Measurements from ENCODE around the gene RNF11.

RNF11 gene

DNA sequence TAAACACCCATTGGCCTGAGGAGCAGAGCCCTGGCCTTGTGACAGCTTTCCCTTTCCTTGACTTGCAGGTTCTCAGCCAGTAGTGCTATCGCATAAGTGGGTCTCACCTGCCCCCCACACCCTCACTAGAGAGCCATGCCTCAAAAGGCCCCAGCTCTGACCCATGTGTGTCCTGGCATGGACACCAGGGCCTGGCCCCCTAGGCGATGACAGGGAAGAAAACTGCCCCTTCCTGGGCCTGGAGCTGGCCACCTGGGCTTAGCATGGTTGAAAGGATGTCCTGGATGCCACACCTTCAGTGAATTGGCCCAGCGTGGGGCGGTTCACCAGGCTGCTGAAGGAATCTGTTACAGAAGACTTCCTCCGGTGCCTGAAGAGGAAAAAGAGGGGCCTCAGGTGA is 75.8 kb downstream of the RNF11 start:
- DNase-seq = no peak

DNA sequence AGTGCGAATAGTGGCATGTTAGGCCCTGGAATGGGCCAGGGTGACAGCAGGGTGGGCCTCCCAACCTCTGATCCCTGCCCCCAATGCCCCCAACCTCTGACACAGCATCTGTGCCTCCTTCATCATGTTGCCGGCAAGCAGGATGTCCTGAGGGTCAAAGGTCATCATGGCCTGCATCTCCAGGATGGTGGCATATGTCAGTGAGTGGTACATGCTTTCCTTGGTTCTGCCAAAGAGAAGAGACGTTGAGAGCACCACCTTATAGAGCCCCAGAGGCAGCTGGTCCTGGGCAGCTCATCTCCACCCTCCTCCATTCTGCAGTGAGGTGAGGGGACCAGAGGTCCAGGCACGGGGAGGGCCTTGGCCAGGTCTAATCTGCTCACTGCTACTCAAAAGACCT is 76.6 kb downstream of the RNF11 start:
- DNase-seq = no peak

DNA sequence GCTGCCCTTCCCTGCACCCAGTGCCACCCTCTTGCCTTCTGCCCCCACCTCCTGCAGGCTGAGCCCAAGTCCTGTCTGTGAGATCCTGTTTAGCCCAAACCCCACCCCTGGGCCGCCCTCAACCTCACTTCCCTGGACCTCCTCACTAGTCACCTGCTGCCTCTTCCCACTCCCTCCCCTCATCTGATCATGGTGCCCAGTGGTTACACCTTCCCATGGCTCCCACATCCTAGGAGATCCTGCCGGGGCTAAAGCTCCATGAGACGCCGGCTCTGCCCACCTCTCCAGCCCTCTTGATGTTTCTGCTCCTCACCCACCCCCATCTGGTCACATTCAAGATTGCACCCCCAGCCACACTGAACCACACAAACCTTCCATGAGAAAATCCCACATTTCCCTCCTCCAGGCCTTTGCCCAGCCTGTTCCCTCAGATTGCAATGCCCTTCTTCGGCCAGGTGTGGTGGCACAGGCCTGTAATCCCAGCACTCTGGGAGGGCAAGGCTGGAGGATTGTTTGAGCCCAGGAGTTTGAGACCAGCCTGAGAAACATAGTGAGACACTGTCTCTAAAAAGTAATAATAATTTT is 77.3 kb downstream of the RNF11 start:
- no peak for DNase-seq

DNA sequence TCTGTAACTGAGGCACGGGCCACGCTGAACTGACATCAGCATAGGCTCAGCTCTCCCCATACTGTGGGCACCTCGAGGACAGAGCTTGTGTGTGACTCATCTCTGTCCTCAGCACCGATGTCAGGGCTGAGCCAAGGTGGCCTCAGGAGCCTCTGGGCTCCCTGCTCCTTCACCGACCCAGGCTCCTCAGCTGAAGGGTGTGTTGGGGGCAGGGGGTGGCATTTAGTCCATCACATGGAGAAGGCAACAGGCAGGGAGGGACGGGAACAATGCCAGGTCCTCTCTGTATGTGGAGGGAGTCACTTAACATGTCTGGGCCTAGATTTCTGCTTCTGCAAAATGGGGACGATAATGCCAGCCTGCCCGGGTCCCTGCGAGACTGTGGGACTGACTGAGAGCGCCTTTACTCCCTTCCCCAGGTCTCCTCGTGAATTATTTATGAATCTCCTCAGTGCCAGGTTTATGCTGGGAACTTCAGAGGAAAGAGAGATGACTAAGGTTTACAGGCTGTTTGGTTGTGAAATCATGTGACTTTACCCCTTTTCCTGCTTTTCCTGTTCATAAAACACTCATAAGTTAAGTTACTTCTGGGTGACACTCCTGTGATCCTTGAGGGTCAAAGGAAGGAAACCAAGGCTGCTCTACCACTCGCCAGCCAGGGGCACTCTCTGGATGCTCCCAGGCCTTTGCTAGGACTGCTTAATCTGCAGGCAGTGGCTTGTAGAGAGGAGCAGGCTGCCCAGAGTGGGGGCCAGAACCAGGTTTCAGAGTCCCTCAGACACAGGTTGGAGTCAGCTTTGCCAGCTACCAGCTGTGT is 78.1 kb downstream of the RNF11 start:
- no peak for DNase-seq

DNA sequence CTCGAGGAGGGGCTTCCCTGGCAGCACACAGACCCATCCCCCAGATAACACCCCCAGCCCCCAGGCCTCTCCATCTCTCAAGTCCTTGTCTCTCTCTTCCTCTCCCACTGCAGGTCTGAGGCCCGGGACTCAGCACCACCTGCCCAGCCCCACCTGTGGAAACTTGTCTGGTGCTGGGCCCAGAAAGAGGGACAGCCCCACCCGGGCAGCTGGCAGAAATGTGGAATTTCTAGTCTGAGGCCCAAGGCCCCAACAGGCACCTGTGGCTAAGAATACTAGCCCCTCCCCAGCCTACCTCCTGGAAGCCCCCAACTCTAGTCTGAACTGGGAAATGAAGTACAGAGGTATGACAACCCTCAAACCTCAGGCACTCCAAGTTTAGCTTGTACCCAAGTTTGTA is 78.9 kb downstream of the RNF11 start:
- DNase-seq = no peak

DNA sequence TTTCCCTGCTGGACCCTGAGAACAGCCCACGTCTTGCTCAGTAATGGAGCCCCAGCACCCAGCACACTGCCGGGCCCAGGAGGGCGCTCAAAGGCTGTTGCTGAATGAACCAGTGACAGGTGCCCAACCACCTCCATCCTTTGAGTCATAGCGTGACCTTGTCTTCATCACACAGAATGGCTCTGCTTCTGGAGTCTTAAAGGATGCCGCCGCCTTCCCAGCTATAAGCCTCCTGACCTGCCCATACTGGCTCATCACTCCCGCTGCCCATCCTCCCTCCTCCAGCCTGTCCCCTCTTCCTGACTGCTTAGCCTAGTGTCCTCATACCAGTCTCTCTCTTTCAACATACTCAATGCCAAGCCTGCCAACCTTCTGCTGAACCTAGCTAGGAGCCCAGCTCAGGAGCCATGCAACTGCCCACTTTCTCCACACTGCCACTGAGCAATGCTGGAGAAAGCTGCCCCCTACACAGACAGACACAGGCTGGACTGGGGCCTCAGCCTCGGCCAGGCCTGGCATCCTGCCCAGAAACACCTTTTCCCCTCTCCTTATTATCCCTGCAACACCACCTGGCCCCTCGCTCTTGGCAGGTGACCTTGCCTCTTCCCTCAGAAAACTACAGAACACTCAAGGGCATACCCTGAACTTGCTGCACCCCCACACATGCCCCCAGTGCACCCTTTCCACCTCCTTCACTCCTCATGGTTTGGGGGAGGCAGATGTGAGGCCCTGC is 80.2 kb downstream of the RNF11 start:
- DNase-seq = no peak

DNA sequence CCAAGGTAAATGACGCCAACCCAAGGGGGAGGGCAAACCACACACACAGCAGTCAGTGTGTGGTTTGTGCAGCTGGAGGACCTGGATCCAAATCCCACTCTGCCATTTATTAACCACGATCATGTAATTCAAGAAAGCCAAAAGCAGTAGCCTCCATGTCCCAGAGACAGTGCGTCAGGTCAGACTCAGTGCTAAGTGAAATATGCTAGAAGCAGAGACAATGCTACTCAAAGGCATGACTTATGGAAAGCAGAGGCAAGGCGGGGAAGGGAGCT is 80.7 kb downstream of the RNF11 start:
- DNase-seq = no peak

DNA sequence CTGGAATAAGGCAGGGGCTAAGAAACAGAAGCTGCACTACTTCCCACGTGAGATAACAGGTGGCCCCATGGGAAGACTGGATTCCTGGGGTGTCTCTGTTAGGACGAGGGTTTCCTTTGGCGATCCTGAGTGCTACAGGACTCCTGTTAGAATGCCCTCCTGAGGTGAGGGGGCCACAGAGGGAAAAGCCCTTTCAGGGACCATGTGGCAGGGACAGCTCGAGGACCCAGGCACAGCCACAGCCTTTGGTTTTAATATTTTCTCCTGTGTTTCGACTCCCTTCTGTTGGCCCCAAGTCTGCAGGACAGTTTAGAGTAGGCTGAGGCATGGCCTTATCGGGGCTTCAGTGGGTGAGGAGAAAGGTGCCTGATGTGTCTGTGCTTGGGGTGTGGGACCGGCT is 81.7 kb downstream of the RNF11 start:
- DNase-seq = no peak

DNA sequence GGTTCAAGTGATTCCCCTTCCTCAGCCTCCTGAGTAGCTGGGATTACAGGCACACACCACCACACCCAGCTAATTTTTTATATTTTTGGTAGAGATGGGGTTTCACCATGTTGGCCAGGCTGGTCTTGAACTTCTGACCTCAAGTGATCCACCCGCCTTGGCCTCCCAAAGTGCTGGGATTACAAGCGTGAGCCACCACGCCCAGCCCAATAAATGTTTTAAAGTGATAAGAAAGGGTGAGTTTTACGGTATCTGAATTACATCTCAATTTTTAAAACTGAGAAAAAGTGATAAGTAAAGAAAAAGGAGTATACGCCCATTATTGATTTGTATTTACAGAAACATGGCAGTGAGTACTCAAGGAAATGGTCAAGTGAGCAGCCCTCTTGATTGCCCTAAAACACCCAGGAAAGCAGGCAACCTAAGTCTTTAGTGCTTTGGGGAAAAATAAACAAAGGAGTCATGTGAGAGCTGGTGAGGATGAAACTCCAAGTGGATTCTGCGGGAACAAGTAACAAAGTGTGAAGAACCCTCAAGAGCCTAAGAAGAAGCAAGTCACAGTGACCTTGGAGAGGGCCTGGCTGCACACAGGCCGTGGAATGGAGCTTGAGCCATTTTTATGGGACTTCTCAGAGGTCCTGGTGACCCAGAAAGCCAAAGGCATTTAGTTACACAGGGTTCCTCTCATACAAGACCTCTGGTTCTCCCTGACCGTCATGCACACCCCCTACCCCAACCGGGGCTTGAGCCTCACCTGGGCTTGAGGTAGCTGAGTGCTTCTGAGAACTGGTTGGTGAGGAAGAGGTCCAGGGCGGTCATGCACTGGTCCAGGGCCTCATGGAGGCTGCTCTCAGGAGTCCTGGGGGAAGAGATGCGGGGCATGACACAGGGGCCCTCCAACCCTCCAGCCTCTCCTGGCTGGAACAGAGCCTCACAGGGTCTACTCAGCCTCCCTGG is 85.2 kb downstream of the RNF11 start:
- no peak for DNase-seq

DNA sequence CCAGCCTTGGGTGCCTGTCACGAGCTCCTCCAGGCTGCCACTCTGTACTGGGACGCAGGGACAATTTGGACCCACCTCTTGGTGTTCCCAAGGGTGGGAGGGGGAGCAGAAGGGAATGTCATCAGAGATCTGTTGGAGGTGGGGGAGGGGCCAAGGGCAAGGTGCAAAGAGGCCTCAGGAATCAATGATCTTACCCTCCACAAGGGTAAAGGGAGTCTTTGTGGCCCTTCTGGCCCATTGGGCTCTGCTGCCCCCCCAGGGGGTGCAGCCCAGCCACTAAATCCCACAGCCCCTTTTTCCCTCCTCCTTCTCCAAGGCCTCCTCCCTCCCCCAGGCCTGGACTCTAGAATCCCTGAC is 85.8 kb downstream of the RNF11 start:
- no peak for DNase-seq

DNA sequence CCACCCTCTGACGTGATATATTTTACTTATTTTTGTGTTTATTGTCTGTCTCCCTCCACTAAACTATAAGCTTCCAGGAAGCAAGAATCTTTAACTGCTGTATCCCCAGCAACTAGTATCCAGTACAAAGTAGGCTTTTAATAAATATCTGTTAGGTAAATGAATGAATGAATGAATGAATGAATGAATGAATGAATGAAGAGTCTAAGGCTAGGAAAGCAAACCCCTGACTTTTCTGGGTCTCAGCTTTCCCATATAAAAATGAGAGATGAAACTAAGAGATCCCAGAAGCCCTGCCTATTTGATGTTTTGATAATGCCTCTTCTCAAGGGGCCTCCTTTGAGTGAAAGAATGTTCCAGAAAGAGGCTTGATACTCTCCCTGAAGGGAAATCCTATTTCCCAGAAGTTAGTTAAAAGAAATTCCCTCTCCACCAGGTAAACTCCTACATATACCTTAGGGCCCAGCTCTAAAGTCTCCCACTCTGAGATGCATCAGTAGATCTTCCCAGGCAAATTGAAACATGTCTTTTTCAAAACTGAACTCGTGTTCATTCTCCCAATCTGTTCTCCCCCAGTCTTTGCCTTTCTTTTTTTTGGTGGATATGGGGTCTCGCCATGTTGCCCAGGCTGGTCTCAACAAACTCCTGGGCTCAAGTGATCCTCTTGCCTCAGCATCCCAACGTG is 86.5 kb downstream of the RNF11 start:
- no peak for DNase-seq

All from anterior cingulate cortex (tissue), 58 donors.